ENCODE measurements around the gene CHST15. TPM values are rescaled to one million over a fixed set of nuclear protein-coding genes. Genes with fewer than 3 reads are reported as not detected.

The CHST15 gene
- total and polyA plus RNA-seq, 2 of the 8 experiments (the other 6 are each of a cell fraction or from before 2014, with no cell fraction given) = 8.8 to 9.1 TPM

- Histone ChIP-seq H2BK15ac (ENCODE audit: low read length) (no peak overlapping the region), H3K9me3 (ENCODE audit: insufficient read depth in 2 of 2, low read depth in 1 of 2, low read length in 1 of 2) (no peaks in the 10 kb centered on the region), H4K20me1 (replicated peaks in 1 of 2; ENCODE audit: control insufficient read depth in 1 of 2, insufficient read depth in 2 of 2, low read length in 2 of 2) (no peaks in the 10 kb centered on the region), H2BK20ac (ENCODE audit: low read length) (no peak overlapping the region), H2BK120ac (replicated peaks; ENCODE audit: low read depth, low read length) (no peak overlapping the region), H2AK5ac (ENCODE audit: low read depth, low read length) (no peak overlapping the region), H3K27ac (ENCODE audit: low read depth, low read length) (no peak overlapping the region), H4K5ac (ENCODE audit: insufficient read length, low read depth, low read length) (no peak overlapping the region), H3K23ac (ENCODE audit: insufficient read length) (no peak overlapping the region), H3K4me2 (ENCODE audit: insufficient read depth in 1 of 2, low read depth in 2 of 2, low read length in 2 of 2) (no peak overlapping the region), H3K14ac (ENCODE audit: insufficient read length) (no peak overlapping the region), H3K18ac (ENCODE audit: extremely low read depth, low read length) (no peak overlapping the region), H3K56ac (replicated peaks; ENCODE audit: insufficient read length, low read depth, low read length) (no peak overlapping the region), H2BK5ac (ENCODE audit: low read depth, low read length) (no peak overlapping the region), H4K8ac (ENCODE audit: extremely low read depth, insufficient read depth, low read length) (no peak overlapping the region), H2BK12ac (ENCODE audit: low read depth, low read length) (no peak overlapping the region), H2AFZ (ENCODE audit: low read length) (no peak overlapping the region), H3K79me2 (ENCODE audit: control insufficient read depth in 1 of 2, insufficient read depth in 2 of 2, low read length in 2 of 2) (no peaks in the 10 kb centered on the region), H3K4me3 (ENCODE audit: extremely low read depth in 1 of 4, insufficient read depth in 2 of 4, low read depth in 3 of 4, low read length in 4 of 4) (no peak overlapping the region), H3K4me1 (replicated peaks in 1 of 4; ENCODE audit: control insufficient read depth in 3 of 4, insufficient read depth in 4 of 4, low read length in 3 of 4) (peaks cover 0 to 4% (median 3%) of the 10 kb centered on the region in 4 experiments; a peak in 5 of 7 replicates), H3K79me1 (ENCODE audit: low read depth, low read length) (no peaks in the 10 kb centered on the region; the same call in 1 of the 2 replicates), H3K9ac (replicated peaks in 1 of 4; ENCODE audit: extremely low read depth in 1 of 4, low read depth in 3 of 4, low read length in 3 of 4) (no peak overlapping the region; a peak in 1 of 7 replicates), H3K36me3 (ENCODE audit: control insufficient read depth in 2 of 4, insufficient read depth in 4 of 4, low read length in 3 of 4) (no peaks in the 10 kb centered on the region), H3K27me3 (replicated peaks in 1 of 4; ENCODE audit: control insufficient read depth in 3 of 4, extremely low read depth in 1 of 4, insufficient read depth in 3 of 4, low read length in 3 of 4) (no peaks in the 10 kb centered on the region; a peak in 1 of 7 replicates), H3K23me2 (ENCODE audit: low read depth, low read length) (no peaks in the 10 kb centered on the region), H4K91ac (replicated peaks; ENCODE audit: insufficient read length, low read length) (no peak overlapping the region), H3K4ac (replicated peaks; ENCODE audit: insufficient read length, low read depth, low read length) (no peak overlapping the region)
- ChIA-PET CTCF (ENCODE audit: partially characterized antibody) (interaction anchor here (0.7 to 1.9 kb wide), 7 partner anchors 8 to 317 kb away, joined by 3 to 7 read pairs (median 4); no protein-coding TSS in a partner anchor), POLR2A (ENCODE audit: partially characterized antibody) (interaction anchor here (1.0 to 1.2 kb wide), 2 partner anchors 10 kb away, joined by 4 to 5 read pairs; no protein-coding TSS in a partner anchor)
- DNase-seq (ENCODE audit: low read depth in 1 of 2, low spot score in 2 of 2) (no peak), FAIRE-seq (no peak)
- 90% methylated on average over 12 of the region's 12 CpGs; no CpG with 5 or more reads in 1 of the 2 experiments for WGBS, 2 experiments (ENCODE audit: extremely low coverage in 1 of 2, insufficient coverage in 1 of 2, insufficient read length in 1 of 2, insufficient replicate concordance in 2 of 2, low coverage in 1 of 2, low lambda C conversion rate in 2 of 2, missing lambda C conversion rate in 1 of 2)
- no peak for TF ChIP-seq POLR2AphosphoS5 (IDR thresholded peaks at IDR 0.05; ENCODE audit: low read depth, low read length)
- TF ChIP-seq SUZ12 (IDR thresholded peaks at IDR 0.05; ENCODE audit: low read length) = no peak
- TF ChIP-seq USF2 (IDR thresholded peaks at IDR 0.05; ENCODE audit: low read length) = no peak
- TF ChIP-seq RFX5 (IDR thresholded peaks at IDR 0.05; ENCODE audit: borderline replicate concordance, low read depth, low read length) = no peak
- TF ChIP-seq CHD1 (IDR thresholded peaks at IDR 0.05; ENCODE audit: low read depth, low read length) = no peak
- TF ChIP-seq SAP30 (IDR thresholded peaks at IDR 0.05; ENCODE audit: insufficient read depth, insufficient replicate concordance, low read length) = no peak
- TF ChIP-seq FOSL1 (IDR thresholded peaks at IDR 0.05; ENCODE audit: insufficient read depth, low read depth, low read length) = no peak
- TF ChIP-seq TCF12 (IDR thresholded peaks at IDR 0.05; ENCODE audit: low read depth, low read length) = no peak
- TF ChIP-seq CEBPB (IDR thresholded peaks at IDR 0.05; ENCODE audit: low read depth, low read length) = no peak
These were observed 16.0 kb downstream of the CHST15 start for GRCh38 chr10:124077208-124077993.
